Fibroblast of villous mesenchyme (primary cell): Measurements from ENCODE around the gene COL26A1. TPM values are rescaled to one million over a fixed set of nuclear protein-coding genes. Genes with fewer than 3 reads are reported as not detected.

ENCODE experiments used
- DNase-seq: peaks from one replicate; pipeline ENCODE4 v3.0.0-alpha.2; 2010; ENCODE audit warnings: low read depth
- H3K4me3 ChIP-seq: 2 replicates; pipeline ENCODE4 v1.5.1; 2011; ENCODE audit warnings: low read depth, mild to moderate bottlenecking, low read length
- total RNA-seq: library from RNA; depleted of rRNA; stranded (reverse); fragments of >200 nt; gene quantifications from 2 replicates; pipeline ENCODE4 v1.2.3, GENCODE V29; 2012
- TF ChIP-seq, protein P1 (sequence below): IDR thresholded peaks from 2 replicates; pipeline ENCODE4 v1.5.1; 2012; ENCODE audit warnings: low read depth, mild to moderate bottlenecking, low read length; ENCODE audit not compliant: insufficient read depth

COL26A1 gene
- total RNA-seq, 1 donor = not detected

- no peak for DNase-seq
- H3K4me3 ChIP-seq = no peak overlapping the region
- TF ChIP-seq, protein P1, sequence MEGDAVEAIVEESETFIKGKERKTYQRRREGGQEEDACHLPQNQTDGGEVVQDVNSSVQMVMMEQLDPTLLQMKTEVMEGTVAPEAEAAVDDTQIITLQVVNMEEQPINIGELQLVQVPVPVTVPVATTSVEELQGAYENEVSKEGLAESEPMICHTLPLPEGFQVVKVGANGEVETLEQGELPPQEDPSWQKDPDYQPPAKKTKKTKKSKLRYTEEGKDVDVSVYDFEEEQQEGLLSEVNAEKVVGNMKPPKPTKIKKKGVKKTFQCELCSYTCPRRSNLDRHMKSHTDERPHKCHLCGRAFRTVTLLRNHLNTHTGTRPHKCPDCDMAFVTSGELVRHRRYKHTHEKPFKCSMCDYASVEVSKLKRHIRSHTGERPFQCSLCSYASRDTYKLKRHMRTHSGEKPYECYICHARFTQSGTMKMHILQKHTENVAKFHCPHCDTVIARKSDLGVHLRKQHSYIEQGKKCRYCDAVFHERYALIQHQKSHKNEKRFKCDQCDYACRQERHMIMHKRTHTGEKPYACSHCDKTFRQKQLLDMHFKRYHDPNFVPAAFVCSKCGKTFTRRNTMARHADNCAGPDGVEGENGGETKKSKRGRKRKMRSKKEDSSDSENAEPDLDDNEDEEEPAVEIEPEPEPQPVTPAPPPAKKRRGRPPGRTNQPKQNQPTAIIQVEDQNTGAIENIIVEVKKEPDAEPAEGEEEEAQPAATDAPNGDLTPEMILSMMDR = no peak
These were observed 209.5 kb downstream of the COL26A1 start for GRCh38 chr7:101572156-101572555.

DNA sequence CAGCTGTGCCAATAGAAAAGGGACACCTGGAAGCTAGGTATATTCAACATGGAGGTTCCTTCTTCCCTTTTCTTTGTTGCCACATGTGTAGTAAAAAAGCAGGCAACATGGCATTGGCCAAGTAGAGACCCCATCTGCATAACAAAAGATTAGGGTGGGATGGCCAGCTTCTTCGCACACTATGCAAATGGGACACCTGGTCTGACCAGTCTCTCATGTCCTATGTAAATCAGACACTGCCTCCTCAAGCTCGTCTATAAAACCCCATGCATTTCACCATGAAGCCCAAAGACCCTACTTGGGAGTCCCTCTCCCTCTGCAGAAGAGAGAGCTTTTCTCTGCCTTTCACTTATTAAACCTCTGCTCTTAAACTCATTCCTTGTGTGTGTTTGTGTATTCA is 212.5 kb downstream of the COL26A1 start:
- H3K4me3 ChIP-seq = no peak overlapping the region
- TF ChIP-seq, protein P1 = no peak
- DNase-seq = no peak

DNA sequence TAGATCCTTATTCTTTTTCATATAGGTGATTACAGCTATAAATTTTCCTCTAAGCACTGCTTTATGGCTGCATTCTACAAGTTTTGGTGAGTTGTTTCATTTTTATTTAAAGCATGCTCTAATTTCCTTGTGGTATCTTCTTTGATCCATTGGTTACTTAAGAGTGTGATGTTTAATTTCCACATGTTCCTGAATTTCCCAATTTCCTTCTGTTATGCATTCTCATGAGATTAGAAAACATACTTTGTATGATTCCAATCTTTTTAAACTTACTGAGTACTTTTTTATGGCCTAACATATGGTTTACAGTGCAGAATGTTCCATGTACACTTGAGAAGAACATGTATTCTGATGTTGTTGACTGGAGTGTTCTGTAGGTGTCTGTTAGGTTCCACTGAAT is 213.0 kb downstream of the COL26A1 start:
- peak; percentile 86 for DNase-seq
- TF ChIP-seq, protein P1 = no peak
- H3K4me3 ChIP-seq = no peak overlapping the region

DNA sequence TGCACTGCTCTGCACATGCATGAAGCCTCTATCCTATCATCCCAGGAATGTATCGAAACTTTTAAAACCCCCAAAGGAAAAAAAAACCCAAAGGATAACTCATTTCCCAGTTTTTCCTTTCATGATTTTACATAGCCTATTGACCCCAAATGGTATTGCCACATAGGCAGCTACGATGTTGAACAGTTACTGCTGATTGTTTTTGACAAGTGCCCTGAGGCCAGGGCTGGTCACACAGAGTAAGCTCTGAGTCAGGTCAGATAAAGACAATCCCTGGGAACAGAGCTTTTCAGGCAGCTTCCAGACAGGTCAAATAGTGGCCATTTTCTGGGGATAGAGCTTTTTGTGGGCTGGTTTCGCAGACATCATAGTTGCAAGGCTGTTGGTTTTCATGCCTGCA is 214.3 kb downstream of the COL26A1 start:
- H3K4me3 ChIP-seq = no peak overlapping the region
- TF ChIP-seq, protein P1 = no peak
- no peak for DNase-seq

DNA sequence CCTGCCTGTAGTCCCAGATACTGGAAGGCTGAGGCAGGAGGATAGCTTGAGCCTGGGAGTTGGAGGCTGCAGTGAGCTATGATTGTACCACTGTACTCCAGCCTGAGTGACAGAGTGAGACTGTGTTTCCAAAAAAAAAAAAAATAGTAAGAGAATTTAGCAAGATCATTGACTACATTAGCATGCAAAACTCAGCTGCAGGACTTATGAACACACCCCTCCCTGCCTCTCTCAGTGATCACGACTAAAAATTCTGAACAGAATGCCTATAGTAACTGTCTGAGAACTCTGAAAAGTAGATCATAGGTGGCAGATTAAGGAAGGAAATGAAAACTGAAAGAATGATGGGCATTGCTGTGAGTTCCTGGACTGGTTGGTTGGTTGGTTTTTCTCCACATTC is 215.9 kb downstream of the COL26A1 start:
- TF ChIP-seq, protein P1 = no peak
- no peak overlapping the region for H3K4me3 ChIP-seq
- DNase-seq = no peak

DNA sequence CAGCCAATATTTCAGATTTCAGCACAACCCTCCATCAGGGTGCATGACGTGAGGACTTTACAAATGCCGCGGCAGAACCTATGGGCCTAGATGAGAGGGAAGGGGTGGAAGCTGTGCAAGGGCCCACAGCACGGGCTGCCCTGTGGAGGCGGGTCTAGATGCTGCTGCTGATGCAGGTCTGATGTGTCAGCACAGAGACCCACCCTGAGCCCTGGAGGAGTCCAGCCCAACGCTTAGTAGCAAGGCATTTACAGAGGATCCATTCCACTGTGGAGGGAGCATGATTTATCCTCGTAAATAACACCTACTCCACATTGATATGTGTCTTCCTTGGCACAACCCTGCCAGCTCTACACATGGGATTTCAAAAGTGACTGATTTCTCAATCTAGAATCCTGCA is 217.9 kb downstream of the COL26A1 start:
- no peak overlapping the region for H3K4me3 ChIP-seq
- TF ChIP-seq, protein P1 = no peak
- no peak for DNase-seq

GRCh38 chr7:101581891-101582290 is 219.2 kb downstream of the COL26A1 start:
- TF ChIP-seq, protein P1 = no peak
- peak; percentile 21 for DNase-seq
- H3K4me3 ChIP-seq = no peak overlapping the region
